ENCODE measurements around the gene UBE2D2.

GRCh38 chr5:139531772-139532169 lies 29.4 kb upstream of the UBE2D2 start:
- TF ChIP-seq CTCF (IDR thresholded peaks at IDR 0.05) (no peak), POLR2A (IDR thresholded peaks at IDR 0.05) (no peak)

Measured in heart left ventricle (tissue), 13 donors.